HG02981 (cell line): ENCODE measurements around the gene NEK1.
"Not testable (repeated sequence)": the region's sequence is repeated elsewhere in the genome, so short reads cannot be mapped to it uniquely, and the experiment has no call there.

ENCODE experiments used
- ATAC-seq: cut with Tn5 transposase; IDR thresholded peaks from one replicate; pipeline ENCODE4 v1.9.1; 2021; ENCODE audit warnings: mild to moderate bottlenecking, moderate library complexity; ENCODE audit not compliant: unreplicated experiment

NEK1 gene

DNA sequence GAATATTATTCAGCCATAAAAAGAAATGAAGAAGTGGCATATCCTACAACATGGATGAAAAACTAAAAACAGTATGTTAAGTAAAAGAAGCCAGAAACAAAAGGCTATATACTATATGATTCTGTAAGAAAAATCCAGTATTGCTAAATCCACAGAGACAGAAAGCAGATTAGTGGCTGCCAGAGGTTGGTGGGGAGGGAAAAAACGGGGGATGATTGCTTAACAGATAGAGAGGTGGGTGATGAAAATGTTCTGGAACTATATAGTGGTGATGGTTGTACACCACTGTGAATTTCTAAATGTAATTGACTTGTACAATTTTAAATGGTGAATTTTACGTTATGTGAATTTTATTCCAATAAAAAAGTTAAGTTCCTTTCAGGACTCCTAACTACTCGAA is 184.0 kb downstream of the NEK1 start:
- no peak for ATAC-seq

DNA sequence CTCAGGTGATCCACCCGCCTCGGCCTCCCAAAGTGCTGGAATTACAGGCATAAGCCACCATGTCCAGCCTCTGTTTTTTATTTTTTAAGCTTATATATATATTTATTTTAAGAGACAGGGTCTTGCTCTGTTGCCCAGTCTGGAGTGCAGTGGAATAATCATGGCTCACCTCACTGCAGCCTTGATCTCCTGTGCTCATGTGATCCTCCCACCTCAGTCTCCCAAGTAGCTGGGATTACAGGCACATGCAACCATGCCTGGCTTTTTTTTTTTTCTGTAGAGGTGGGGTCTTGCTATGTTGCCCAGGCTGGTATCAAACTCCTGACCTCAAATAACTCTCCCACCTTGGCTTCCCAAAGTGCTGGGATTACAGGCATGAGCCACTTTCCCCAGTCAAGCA is 184.7 kb downstream of the NEK1 start:
- ATAC-seq = not testable (repeated sequence)

DNA sequence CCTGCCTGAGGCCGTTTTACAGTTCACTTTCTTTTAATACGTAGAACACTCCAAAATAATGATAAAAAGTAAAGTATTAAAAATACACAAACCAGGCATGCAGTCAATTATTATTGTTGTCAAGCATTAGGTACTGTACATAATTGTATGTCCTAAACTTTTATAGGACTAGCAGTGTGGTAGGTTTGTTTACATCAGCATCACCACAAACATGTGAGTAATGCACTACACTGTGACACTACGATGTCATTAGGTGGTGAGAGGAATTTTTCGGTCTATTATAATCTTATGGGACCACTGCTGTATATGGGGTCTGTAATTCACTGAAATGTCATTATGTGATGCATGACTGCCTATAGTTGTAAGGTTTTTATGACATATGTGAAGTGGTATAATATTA is 192.1 kb downstream of the NEK1 start:
- ATAC-seq = no peak

DNA sequence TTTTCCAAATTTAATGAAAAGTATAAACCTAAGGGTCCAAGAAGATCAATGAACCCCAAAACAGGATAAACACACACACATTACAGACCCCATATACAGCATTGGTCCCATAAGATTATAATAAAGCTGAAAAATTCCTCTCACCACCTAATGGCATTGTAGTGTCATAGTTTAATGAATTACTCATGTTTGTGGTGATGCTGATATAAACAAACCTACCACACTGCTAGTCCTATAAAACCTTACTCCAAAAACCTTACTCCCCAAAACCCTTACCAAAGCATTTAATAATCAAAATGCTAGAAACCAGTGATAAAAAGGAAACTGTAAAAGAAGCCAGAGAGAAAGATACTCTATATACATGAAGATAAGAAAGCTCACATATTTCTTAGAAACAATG is 193.5 kb downstream of the NEK1 start:
- ATAC-seq = no peak

DNA sequence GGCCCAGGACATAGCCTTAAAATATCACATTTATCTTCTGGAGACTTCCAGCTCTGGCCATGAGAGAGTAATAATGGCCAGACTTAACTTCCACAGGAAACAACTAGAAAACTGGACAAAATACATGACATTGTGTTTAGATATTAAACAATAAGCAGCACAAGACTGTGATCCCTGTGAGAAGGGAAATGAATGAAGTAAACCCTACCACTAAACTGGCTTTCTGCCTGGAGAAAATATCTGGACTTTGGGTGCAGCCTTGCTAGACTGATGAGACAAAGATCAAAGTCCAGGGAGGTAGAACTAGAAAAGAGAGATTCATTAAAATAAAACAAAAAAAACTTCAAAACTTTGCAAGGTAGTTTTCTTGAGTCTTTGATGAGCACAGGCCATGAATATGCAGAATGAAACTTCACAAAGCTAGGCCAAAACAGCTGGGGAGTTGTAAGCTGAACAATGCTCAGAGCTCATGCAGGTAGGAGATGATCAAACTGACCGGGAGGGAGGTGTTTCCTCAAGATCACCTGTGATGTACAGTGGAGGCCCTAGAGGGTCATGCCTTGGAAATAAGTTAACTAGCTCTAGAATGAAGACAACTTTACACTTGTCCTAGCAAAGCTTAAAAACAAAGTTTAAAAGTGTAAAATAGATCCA is 194.6 kb downstream of the NEK1 start:
- no peak for ATAC-seq

DNA sequence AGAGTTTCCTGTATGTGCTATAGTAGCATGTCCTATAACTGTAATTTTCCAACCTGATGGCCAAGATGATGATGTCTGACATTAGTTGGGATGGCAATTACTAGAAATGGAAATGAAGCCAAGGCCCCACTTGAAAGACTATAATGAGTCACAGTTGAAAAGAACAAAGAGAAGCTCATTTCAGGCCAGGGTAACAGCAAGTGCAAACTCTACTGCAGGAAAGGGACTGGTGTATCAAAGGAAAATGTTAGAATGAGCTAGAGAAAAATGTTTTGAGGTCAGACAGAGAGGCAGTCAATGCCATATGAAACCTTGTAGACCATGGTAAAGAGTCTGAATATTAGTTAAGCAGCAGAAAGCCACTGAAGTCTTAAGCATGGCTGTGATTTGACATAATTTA is 195.4 kb downstream of the NEK1 start:
- ATAC-seq = peak; percentile 71

DNA sequence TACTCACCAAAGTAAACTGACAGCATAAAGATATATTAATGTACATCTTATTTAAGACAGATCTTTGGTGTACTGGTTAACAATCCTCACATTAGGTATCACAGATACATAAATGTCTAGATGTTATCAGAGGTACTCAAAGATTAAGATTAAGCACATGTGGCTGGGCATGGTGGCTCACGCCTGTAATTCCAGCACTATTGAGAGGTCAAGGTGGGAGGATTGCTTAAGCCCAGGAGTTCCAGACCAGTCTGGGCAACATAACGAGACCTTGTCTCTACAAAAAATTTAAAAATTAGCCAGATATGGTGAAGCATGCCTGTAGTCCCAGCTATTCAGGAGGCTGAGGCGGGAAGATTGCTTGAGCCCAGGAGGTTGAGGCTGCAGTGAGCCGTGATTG is 195.9 kb downstream of the NEK1 start:
- no peak for ATAC-seq

DNA sequence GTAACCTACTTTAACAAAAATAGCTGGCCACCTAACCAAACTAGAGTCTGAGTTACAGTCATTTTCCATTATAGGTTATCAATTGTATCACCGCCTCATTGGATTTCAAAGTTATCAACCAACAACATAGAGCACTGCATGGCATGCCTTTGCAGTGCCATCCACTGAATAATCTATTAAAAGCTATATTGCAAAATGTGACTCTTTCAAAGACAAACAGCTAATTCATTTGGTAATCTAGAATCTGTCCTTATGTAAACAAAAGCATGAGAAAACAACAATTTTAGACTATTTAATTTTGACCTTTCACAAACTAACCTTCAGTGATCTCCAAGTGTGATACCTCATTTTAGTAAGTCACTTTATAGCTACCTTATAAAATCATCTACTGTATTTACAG is 197.5 kb downstream of the NEK1 start:
- ATAC-seq = no peak

DNA sequence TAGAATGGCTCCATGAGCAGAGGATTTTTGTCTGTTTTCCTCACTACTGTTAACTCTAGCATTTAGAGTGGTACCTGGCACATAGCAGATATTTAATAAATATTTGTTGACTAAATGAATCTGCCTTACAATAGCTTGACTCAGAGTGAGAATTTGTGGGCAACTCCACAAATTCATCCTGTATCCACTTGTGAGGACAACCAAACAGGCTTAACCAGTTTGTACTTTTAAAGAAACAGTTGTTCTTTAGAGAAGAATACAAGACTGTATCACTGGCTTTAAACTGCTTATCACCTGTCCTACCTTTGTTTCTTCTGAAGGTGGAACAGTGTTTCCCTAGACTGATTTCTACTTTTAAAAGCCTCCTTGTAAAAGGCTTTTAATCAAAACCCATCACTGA is 200.3 kb downstream of the NEK1 start:
- ATAC-seq = no peak

DNA sequence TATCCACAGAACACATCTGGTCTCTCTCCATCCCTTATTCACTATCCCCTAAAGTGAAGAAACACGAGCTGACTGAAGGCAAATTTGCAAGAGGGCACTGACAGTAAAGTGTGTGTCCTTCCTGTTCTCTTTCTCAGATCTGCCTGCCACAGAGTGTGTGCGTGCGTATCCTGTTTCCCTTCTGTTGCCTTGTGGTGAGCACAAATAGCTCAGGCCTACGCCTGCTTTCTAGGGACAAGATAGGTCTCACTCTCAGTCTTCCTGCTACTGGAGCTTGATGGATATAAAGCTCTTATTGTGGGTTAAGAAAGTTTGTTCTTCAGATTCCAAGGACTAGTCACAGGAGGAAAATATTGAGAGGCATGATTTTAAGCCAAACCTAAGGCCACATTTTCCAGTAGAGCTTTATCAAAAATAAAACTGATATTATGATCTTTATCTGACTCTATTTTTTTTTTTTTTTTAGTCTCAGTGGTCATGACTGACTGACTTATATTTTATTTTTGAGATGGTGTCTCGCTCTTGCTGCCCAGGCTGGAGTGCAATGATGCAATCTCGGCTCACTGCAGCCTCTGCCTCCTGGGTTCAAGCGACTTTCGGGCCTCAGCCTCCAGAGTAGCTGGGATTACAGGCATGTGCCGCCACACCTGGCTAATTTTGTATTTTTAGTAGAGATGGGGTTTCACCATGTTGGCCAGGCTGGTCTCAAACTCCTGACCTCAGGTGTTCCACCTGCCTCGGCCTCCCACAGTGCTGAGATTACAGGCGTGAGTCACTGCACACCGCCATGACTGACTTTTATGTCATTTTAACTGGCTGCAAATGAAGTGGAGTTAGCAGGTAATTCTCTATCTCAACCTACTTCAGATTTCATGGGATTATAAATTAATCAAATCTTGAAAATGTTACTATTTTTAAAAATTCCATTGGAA is 201.3 kb downstream of the NEK1 start:
- peak; percentile 99 for ATAC-seq

DNA sequence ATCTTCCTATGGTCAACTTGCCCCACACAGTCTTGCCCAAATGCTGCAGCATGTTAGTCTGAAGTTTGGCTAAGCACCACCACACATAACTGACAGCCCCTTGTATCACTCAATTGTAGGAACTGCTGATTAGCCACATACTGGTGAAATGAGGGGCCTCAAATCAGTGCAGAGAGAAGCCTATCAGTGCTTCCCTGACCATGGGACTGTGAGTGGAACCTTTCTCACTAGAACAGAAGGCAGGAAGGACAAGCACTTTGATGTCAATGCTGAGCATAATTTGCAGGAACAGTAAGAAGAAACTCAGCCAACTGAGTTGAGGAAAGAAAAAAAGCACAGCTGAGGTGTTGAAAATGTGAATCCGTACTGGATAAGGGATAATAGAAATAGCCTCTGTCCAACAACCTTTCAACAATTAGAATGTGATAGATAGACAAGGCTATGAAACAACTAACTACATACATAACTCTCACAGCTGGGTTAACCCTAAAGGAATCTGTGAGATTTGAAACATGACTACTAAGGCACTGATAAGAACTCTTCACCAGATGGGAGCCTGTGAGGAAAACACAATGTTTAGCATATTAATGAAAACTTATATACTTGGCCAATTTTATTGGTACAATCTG is 205.1 kb downstream of the NEK1 start:
- ATAC-seq = no peak

DNA sequence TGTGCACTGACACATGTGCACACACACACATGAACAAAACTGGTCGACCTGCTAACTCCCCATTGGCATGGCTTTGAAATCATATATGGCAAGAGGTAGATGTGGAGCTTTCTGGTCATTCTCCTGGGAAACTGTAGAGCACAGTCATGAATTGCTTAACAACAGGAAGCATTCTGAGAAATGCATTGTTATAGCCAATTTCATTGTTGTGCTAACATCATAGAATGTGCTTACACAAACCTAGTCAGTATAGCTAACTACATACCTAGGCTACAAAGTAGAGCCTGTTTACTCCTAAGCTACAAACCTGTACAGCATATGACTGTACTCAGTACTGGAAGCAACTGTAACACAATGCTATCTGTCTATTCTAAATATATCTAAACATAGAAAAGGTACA is 207.4 kb downstream of the NEK1 start:
- no peak for ATAC-seq

DNA sequence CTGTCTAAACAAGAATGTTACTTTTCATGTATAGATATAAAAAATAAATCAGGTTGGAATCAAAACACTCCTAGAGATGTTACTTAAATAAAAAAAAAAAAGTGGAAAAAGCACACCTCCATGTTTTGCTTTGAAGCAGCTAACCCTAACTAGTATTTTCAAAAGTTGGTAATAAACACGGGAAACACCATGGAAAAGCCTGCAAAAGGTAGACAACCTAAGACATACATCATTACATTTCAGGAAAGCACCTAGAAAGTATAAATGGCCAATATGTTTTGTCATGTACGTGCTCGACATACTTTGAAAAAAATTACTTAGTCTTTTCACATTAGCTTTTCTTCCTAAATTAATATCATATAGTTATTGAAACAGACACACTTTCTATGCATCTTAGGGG is 211.6 kb downstream of the NEK1 start:
- no peak for ATAC-seq

DNA sequence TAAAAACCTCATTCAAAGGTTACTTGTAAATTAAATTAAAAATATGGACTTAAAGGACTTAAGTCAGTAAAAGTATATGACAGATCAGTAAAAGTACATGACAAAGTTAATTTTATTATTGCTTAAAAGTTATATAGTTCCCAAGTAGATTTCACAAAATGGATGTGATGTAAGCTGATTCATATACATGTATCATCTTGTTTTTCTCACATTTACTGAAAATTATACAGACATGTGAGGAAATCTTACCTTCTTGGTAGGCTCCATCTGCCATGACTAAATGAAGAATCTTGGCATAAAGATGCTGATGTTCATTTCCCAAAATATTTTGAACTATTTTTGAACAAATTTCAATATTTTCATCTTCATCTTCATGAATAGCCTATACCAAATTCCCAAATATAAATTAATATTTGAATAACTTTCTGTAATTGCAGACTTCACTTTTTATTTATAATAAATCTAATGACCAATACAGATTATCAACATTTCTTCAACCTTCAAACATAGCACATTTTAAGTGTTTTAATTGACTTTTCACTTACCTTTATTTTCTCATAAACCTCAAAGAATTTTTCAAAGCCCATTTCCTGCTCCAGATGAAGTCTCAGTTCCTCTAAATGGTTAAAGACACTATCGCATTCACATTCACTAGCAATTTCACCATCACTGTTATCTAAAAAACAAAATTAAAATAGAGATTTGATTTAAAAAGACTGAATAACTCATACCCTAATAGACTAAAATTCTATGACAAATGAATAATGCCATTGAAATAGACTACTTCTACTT is 212.2 kb downstream of the NEK1 start:
- peak; percentile 59 for ATAC-seq

DNA sequence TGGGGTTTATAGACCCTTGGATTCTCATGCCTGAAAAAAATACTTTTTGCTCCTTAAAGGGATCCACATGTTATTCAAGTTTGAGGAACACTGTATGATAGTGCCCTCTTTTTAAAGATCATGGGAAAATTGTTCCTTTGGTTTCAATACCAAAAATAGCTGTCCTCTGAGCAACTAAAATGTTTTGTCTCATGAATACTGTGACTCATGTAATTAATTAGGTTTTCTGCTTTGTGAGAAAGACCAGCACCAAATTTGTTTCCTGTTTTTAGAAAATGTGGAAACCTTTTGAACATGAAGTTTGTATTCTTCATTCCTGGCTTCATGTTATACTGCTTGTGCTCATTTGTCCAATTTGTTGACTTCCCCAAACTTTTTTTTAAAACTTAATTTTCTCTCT is 214.1 kb downstream of the NEK1 start:
- ATAC-seq = no peak

DNA sequence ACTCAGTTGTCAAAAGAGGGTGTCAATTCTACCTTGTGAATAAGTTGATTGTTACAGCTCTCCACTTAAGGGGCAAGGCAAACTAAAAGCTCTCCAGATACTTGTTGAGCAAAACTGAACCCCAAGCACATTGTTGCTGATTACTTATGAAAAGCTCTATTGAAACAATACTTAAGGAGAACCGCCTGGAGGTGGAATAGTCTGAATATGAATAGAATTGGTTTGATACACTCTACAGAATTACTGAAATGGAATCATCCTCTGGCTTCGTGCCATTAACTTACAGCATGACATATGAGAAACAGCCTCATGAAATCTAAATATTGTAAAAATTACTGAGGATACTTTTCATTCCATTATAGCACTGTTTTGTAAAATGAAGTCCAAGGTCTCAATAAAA is 214.6 kb downstream of the NEK1 start:
- ATAC-seq = no peak

DNA sequence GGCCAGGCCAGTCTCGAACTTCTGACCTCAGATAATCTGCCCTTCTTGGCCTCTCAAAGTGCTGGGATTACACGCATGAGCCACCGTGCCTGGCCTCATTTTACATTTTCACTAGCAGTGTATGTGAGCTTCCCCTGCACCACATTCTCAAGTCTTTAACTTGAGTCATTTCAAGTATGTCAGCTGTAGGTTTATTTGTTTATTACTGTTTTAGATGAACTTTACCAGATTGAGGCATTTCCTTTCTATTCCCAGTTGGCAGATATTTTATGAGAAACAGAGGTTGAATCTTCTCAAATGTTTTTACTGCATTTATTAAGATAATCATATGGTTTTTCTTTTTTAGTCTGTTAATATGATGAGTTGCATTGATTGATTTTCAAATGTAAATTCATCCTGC is 227.0 kb downstream of the NEK1 start:
- ATAC-seq = no peak

DNA sequence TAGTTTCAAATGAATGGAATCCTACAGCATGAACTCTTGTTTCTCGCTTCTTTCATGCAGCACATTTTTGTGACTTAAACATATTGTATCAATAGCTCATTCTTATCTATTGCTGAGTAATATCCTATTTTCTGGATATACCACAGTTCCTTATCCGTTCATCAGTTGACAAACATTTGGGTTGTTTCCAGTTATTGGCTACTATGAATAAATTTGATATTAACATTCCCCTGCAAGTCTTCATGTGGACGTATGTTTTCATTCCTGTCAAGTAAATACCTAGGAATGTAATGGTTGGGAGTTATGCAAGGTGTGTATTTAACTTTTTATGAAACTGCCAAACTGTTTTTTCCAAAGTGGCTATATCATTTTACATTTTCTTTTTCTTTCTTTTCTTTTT is 227.6 kb downstream of the NEK1 start:
- ATAC-seq = no peak

DNA sequence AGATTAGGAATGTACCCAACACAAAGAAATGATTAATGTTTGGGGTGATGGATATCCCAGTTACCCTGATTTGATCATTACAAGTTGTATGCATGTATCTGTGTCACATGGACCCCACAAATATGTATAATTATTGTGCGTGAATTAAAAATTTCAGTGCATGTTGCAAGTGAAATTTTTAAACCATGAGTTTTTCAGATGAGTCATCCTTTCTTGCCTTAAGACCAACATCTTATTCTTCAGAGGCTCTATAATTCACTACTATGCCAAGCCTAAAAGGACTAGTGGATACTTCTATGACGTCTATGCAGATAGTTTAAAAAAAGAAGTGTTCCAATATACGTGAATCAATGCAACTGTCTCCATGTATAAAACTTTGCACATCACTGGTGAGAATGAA is 228.7 kb downstream of the NEK1 start:
- ATAC-seq = no peak

DNA sequence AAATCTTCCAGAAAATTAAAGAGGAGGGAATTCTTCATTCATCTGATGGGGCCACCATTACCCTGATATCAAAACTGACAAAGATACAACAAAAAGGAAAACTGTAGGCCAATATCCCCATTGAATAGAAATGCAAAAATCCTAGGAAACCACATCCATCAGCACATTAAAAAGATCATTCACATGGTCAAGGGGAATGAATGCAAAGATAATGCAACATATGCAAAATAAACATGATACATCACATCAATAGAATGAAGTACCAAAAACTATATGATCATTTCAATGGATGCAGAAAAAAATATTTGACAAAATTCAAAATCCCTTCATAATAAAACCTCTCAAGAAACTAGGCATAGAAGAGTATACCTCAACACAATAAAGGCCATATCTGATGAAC is 232.7 kb downstream of the NEK1 start:
- ATAC-seq = no peak

DNA sequence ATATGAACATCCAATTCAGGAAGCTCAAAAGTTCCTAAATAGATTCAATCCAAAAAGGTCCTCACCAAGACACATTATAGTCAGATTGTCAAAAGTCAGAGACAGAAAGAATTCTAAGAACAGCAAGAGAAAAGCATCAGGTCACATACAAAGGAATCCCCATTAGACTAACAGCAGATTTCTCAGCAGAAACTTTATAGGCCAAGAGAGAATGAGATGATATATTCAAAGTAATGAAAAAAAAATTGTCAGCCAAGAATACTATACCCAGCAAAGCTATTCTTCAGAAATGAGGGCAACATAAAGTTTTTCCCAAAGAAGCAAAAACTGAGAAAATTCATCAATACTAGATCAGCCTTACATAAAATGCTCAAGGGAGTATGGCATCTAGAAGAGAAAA is 235.0 kb downstream of the NEK1 start:
- no peak for ATAC-seq
